HepG2 (cell line): ENCODE data around the gene FCHO1. TPM values are rescaled to one million over a fixed set of nuclear protein-coding genes. Genes with fewer than 3 reads are reported as not detected.
A peak's percentile ranks its signal among the peaks of the same experiment; 100 is the strongest.

ENCODE experiments used
- BCL3 ChIP-seq: sonication (generic); formaldehyde crosslinking; IDR thresholded peaks from 2 replicates; pipeline ENCODE4 v1.5.1; 2020; ENCODE audit warnings: mild to moderate bottlenecking, missing genetic modification reagents, moderate library complexity
- BRCA1 ChIP-seq: sonication (generic); formaldehyde crosslinking; IDR thresholded peaks from 2 replicates; pipeline ENCODE4 v1.4.0; 2020; ENCODE audit warnings: missing genetic modification reagents
- CSRNP1 ChIP-seq: sonication (generic); formaldehyde crosslinking; IDR thresholded peaks from 2 replicates; pipeline ENCODE4 v1.8.1; 2023; ENCODE audit warnings: mild to moderate bottlenecking, missing genetic modification reagents
- HDAC1 ChIP-seq: sonication (generic); formaldehyde crosslinking; IDR thresholded peaks from 2 replicates; pipeline ENCODE4 v1.5.1; 2020; ENCODE audit warnings: mild to moderate bottlenecking, missing genetic modification reagents
- HMGA1 ChIP-seq: sonication (generic); formaldehyde crosslinking; conservative IDR thresholded peaks from 2 replicates; pipeline ENCODE4 v1.4.0; 2020; ENCODE audit warnings: missing genetic modification reagents
- HOXA5 ChIP-seq: sonication (generic); formaldehyde crosslinking; IDR thresholded peaks from 2 replicates; pipeline ENCODE4 v1.4.0; 2020; ENCODE audit warnings: missing genetic modification reagents
- JDP2 ChIP-seq: sonication (generic); formaldehyde crosslinking; IDR thresholded peaks from 2 replicates; pipeline ENCODE4 v1.8.1; 2022; ENCODE audit warnings: missing genetic modification reagents, borderline replicate concordance
- LCORL ChIP-seq, 2 experiments: fragments of 450-650 bp in 1 of 2; sonication (generic) in 1 of 2; formaldehyde crosslinking in 1 of 2; IDR thresholded peaks; 2 replicates each; pipeline versions ENCODE4 v1.5.0 to v1.6.1; 2017 to 2020; ENCODE audit warnings: antibody characterized with exemption in 1 of 2, missing genetic modification reagents in 1 of 2
- MEF2D ChIP-seq: sonication (generic); formaldehyde crosslinking; IDR thresholded peaks from 2 replicates; pipeline ENCODE4 v1.5.1; 2020; ENCODE audit warnings: mild to moderate bottlenecking, missing genetic modification reagents
- MTF2 ChIP-seq: sonication (generic); formaldehyde crosslinking; IDR thresholded peaks from 2 replicates; pipeline ENCODE4 v1.5.0; 2020; ENCODE audit warnings: missing genetic modification reagents, borderline replicate concordance
- RNF219 ChIP-seq: sonication (generic); formaldehyde crosslinking; IDR thresholded peaks from 2 replicates; pipeline ENCODE4 v1.5.0; 2020; ENCODE audit warnings: mild to moderate bottlenecking, missing genetic modification reagents
- SIX4 ChIP-seq: sonication (generic); formaldehyde crosslinking; IDR thresholded peaks from 2 replicates; pipeline ENCODE4 v1.4.0; 2020; ENCODE audit warnings: missing genetic modification reagents
- SPEN ChIP-seq: sonication (generic); formaldehyde crosslinking; IDR thresholded peaks from 2 replicates; pipeline ENCODE4 v1.5.1; 2020; ENCODE audit warnings: low read depth, mild to moderate bottlenecking, missing genetic modification reagents
- TOE1 ChIP-seq: sonication (generic); formaldehyde crosslinking; IDR thresholded peaks from 2 replicates; pipeline ENCODE4 v1.4.0; 2020; ENCODE audit warnings: mild to moderate bottlenecking, missing genetic modification reagents
- TP53 ChIP-seq: sonication (generic); formaldehyde crosslinking; conservative IDR thresholded peaks from 2 replicates; pipeline ENCODE4 v1.4.0; 2020; ENCODE audit warnings: missing genetic modification reagents
- ZC3H13 ChIP-seq: sonication (generic); formaldehyde crosslinking; IDR thresholded peaks from 2 replicates; pipeline ENCODE4 v1.8.1; 2023; ENCODE audit warnings: mild to moderate bottlenecking, missing genetic modification reagents, moderate library complexity
- ZFP36L2 ChIP-seq: sonication (generic); formaldehyde crosslinking; IDR thresholded peaks from 2 replicates; pipeline ENCODE4 v1.4.0; 2020; ENCODE audit warnings: missing genetic modification reagents
- ZFP41 ChIP-seq: sonication (generic); formaldehyde crosslinking; IDR thresholded peaks from 2 replicates; pipeline ENCODE4 v1.4.0; 2020; ENCODE audit warnings: mild to moderate bottlenecking, missing genetic modification reagents, borderline replicate concordance
- ZFX ChIP-seq: sonication (generic); formaldehyde crosslinking; IDR thresholded peaks from 2 replicates; pipeline ENCODE4 v1.4.0; 2020; ENCODE audit warnings: mild to moderate bottlenecking, low read depth, missing genetic modification reagents, moderate library complexity
- ZKSCAN8 ChIP-seq: IDR thresholded peaks from 2 replicates; pipeline ENCODE4 v1.6.1; 2016; ENCODE audit warnings: borderline replicate concordance, missing genetic modification reagents, missing compliant biosample characterization
- ZNF230 ChIP-seq: sonication (generic); formaldehyde crosslinking; IDR thresholded peaks from 2 replicates; pipeline ENCODE4 v1.4.0; 2020; ENCODE audit warnings: mild to moderate bottlenecking, missing genetic modification reagents
- ZNF232 ChIP-seq: sonication (generic); formaldehyde crosslinking; IDR thresholded peaks from 2 replicates; pipeline ENCODE4 v1.4.0; 2020; ENCODE audit warnings: missing genetic modification reagents, borderline replicate concordance
- ZNF432 ChIP-seq: sonication (generic); formaldehyde crosslinking; IDR thresholded peaks from 2 replicates; pipeline ENCODE4 v1.5.0; 2020; ENCODE audit warnings: missing genetic modification reagents, mild to moderate bottlenecking, borderline replicate concordance
- ZNF564 ChIP-seq: sonication (generic); formaldehyde crosslinking; IDR thresholded peaks from 2 replicates; pipeline ENCODE4 v1.8.1; 2023; ENCODE audit warnings: mild to moderate bottlenecking, missing genetic modification reagents
- ZNF652 ChIP-seq: IDR thresholded peaks from 2 replicates; pipeline ENCODE4 v1.6.1; 2016; ENCODE audit warnings: low read depth, borderline replicate concordance
- ZNF747 ChIP-seq: sonication (generic); formaldehyde crosslinking; IDR thresholded peaks from 2 replicates; pipeline ENCODE4 v1.8.1; 2023; ENCODE audit warnings: missing genetic modification reagents, mild to moderate bottlenecking, borderline replicate concordance
- ZNF780A ChIP-seq: sonication (generic); formaldehyde crosslinking; IDR thresholded peaks from 2 replicates; pipeline ENCODE4 v1.8.0; 2022; ENCODE audit warnings: mild to moderate bottlenecking, missing genetic modification reagents, moderate library complexity
- polyA plus RNA-seq, 8 experiments: library from polyadenylated mRNA; depleted of rRNA in 3 of 8; stranded (reverse) in 7 of 8; unstranded in 1 of 8; fragments of >200 nt; fragmentation: Illumina TruSeq in 4 of 8; extraction: Trizol in 4 of 8; gene quantifications; 2 replicates each; pipeline versions ENCODE4 v1.2.1 to v1.2.3, GENCODE V29; 2011 to 2016; ENCODE audit warnings: low read depth in 4 of 8, missing spikeins in 1 of 8, mixed read lengths in 1 of 8; ENCODE audit not compliant: insufficient read depth in 1 of 8
- total RNA-seq, 5 experiments: library from RNA; depleted of rRNA; stranded (reverse); fragments of >200 nt; fragmentation: Illumina TruSeq; extraction: Trizol; gene quantifications; 2 replicates each; pipeline ENCODE4 v1.2.3, GENCODE V29; 2016; ENCODE audit warnings: low read depth in 1 of 5

FCHO1 gene
- total and polyA plus RNA-seq, 2 of the 13 experiments (the other 11 are each of a cell fraction or from before 2014, with no cell fraction given): 1.3 to 3.1 TPM

GRCh38 chr19:17718947-17719711 lies 32.1 kb upstream of the FCHO1 start, which contains the start of gene MAP1S (continued):
- no peak for TF ChIP-seq ZNF747 (CRISPR knock-in tag)
- TF ChIP-seq ZFP36L2: no peak
- no peak for TF ChIP-seq LCORL (IDR thresholded peaks at IDR 0.05)
- peak; percentile 58 for TF ChIP-seq LCORL (CRISPR knock-in tag; IDR thresholded peaks at IDR 0.05)
- TF ChIP-seq SPEN (CRISPR knock-in tag): peak; percentile 43; the same call in 1 of the 2 replicates
- 0 out of 2 replicates have a peak, but pooled peaks have one; percentile 19 for TF ChIP-seq ZNF230 (CRISPR knock-in tag)
- TF ChIP-seq ZNF652: no peak
- TF ChIP-seq CSRNP1: peak; percentile 58; the same call in 1 of the 2 replicates
- no peak for TF ChIP-seq ZNF564 (CRISPR knock-in tag)
- TF ChIP-seq SIX4 (CRISPR knock-in tag): no peak
- no peak; the same call in 1 of the 2 replicates for TF ChIP-seq HDAC1 (CRISPR knock-in tag)
- no peak for TF ChIP-seq TP53 (CRISPR knock-in tag)
- no peak for TF ChIP-seq MTF2 (CRISPR knock-in tag)
- TF ChIP-seq ZKSCAN8: no peak
- no peak for TF ChIP-seq JDP2 (CRISPR knock-in tag)
- no peak for TF ChIP-seq HMGA1 (CRISPR knock-in tag)
- no peak for TF ChIP-seq MEF2D
- no peak for TF ChIP-seq BCL3 (CRISPR knock-in tag)
- TF ChIP-seq TOE1 (CRISPR knock-in tag): no peak
- TF ChIP-seq HOXA5: peak; percentile 82; the same call in 1 of the 2 replicates
- no peak for TF ChIP-seq ZNF432 (CRISPR knock-in tag)
- peak; percentile 82 for TF ChIP-seq ZFX (CRISPR knock-in tag)
- TF ChIP-seq ZC3H13 (CRISPR knock-in tag): no peak
- no peak for TF ChIP-seq ZFP41 (CRISPR knock-in tag)
- TF ChIP-seq ZNF232 (CRISPR knock-in tag): no peak
- no peak for TF ChIP-seq BRCA1
- TF ChIP-seq RNF219 (CRISPR knock-in tag): no peak
- TF ChIP-seq ZNF780A (CRISPR knock-in tag): no peak
